ENCODE data around the gene TSFM.

- TF ChIP-seq BCL6 (CRISPR knock-in tag; IDR thresholded peaks at IDR 0.05) (no peak), PKNOX1 (IDR thresholded peaks at IDR 0.05) (no peak), YY1 (IDR thresholded peaks at IDR 0.05; ENCODE audit: borderline replicate concordance in 1 of 3, control insufficient read depth in 1 of 3, extremely low read depth in 1 of 3, insufficient read depth in 3 of 3, insufficient read length in 1 of 3, insufficient replicate concordance in 2 of 3, low read depth in 1 of 3, low read length in 2 of 3) (no peak), SP1 (CRISPR knock-in tag; IDR thresholded peaks at IDR 0.05) (no peak), RAD21 (CRISPR knock-in tag; conservative IDR thresholded peaks at IDR 0.05 in 1 of 2, IDR thresholded peaks at IDR 0.05 in 1 of 2) (no peak), ZC3H4 (CRISPR knock-in tag; IDR thresholded peaks at IDR 0.05; ENCODE audit: borderline replicate concordance) (no peak), EZH2 (IDR thresholded peaks at IDR 0.05; ENCODE audit: borderline replicate concordance, low read depth, low read length) (no peak), SETDB1 (IDR thresholded peaks at IDR 0.05; ENCODE audit: low read length) (no peak), STAG1 (CRISPR knock-in tag; IDR thresholded peaks at IDR 0.05; ENCODE audit: borderline replicate concordance) (no peak), CTCF (IDR thresholded peaks at IDR 0.05 in 2 of 3, conservative IDR thresholded peaks at IDR 0.05 in 1 of 3; ENCODE audit: insufficient read depth in 2 of 3, low read depth in 1 of 3, low read length in 3 of 3) (no peak), ZKSCAN1 (IDR thresholded peaks at IDR 0.05; ENCODE audit: low read depth, low read length) (no peak), SMAD1 (IDR thresholded peaks at IDR 0.05; ENCODE audit: low read depth, low read length, partially characterized antibody) (no peak), CUX1 (CRISPR knock-in tag; IDR thresholded peaks at IDR 0.05) (no peak)
- TF ChIP-seq, protein P1, sequence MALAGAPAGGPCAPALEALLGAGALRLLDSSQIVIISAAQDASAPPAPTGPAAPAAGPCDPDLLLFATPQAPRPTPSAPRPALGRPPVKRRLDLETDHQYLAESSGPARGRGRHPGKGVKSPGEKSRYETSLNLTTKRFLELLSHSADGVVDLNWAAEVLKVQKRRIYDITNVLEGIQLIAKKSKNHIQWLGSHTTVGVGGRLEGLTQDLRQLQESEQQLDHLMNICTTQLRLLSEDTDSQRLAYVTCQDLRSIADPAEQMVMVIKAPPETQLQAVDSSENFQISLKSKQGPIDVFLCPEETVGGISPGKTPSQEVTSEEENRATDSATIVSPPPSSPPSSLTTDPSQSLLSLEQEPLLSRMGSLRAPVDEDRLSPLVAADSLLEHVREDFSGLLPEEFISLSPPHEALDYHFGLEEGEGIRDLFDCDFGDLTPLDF (CRISPR knock-in tag; IDR thresholded peaks at IDR 0.05) = no peak
Observed at GRCh38 chr12:57779736-57780135, 2.9 kb upstream of the TSFM start.

Measured in K562 (cell line).